Urinary bladder (tissue), 4 donors: ENCODE measurements around the gene CACNA1D. TPM values are rescaled to one million over a fixed set of nuclear protein-coding genes. Genes with fewer than 3 reads are reported as not detected.

Experiments used
- DNase-seq: peaks from one replicate; pipeline ENCODE4 v3.0.0-alpha.2; 2015; ENCODE audit errors: extremely low spot score
- H3K27ac ChIP-seq: one replicate; pipeline ENCODE4 v1.5.1; 2013; ENCODE audit warnings: low read depth, mild to moderate bottlenecking, moderate library complexity
- H3K36me3 ChIP-seq: one replicate; pipeline ENCODE4 v1.6.1; 2013; ENCODE audit warnings: mild to moderate bottlenecking, moderate library complexity; ENCODE audit not compliant: insufficient read depth
- H3K4me1 ChIP-seq: one replicate; pipeline ENCODE4 v1.6.1; 2013; ENCODE audit warnings: mild to moderate bottlenecking, moderate library complexity; ENCODE audit not compliant: insufficient read depth
- H3K4me3 ChIP-seq: one replicate; pipeline ENCODE4 v1.5.1; 2013; ENCODE audit warnings: low read depth, low read length
- WGBS: extraction: QIAGEN DNeasy Blood & Tissue Kit; methylation state at CpG from one replicate; pipeline ENCODE4 v1.1.7; 2013; 5-methylcytosine and 5-hydroxymethylcytosine counted together
- polyA plus RNA-seq: library from polyadenylated mRNA; stranded (reverse); fragments of 200-250 nt; gene quantifications from one replicate; pipeline ENCODE4 v1.2.3, GENCODE V29; 2013
- total RNA-seq: library from RNA; depleted of rRNA; stranded (reverse); fragments of >200 nt; gene quantifications from one replicate; pipeline ENCODE4 v1.2.3, GENCODE V29; 2014
- donor health status: healthy with polysubstance abuse.
- donor health status: healthy.

CACNA1D gene
- total and polyA plus RNA-seq, 2 donors, result 1.6 to 23.5 TPM

DNA sequence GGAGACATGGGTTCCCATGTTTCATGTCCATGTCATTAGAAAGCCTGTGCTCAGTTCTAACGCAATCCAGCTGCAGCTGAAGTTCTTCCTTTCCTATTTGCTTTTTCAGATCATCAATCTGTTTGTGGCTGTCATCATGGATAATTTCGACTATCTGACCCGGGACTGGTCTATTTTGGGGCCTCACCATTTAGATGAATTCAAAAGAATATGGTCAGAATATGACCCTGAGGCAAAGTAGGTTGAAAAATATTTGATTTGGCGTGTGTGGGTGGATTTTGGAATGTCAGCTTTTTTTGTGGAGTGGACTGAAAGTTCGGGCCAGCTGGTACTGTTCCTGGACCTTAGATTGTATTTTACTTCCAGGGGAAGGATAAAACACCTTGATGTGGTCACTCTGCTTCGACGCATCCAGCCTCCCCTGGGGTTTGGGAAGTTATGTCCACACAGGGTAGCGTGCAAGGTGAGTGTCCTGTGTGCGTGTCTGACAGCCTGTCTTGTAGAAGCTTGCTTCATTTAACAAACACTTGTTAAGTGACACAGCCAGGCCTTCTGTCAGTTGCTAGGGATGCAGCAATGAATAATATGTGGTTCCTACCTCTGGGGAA lies 282.2 kb downstream of the CACNA1D start:
- H3K4me3 ChIP-seq, result no peak overlapping the region
- WGBS, result 74% methylated on average over 9 of the region's 9 CpGs
- DNase-seq, result no peak
- no peaks in the 10 kb centered on the region for H3K36me3 ChIP-seq
- no peaks in the 10 kb centered on the region for H3K4me1 ChIP-seq
- H3K27ac ChIP-seq, result no peak overlapping the region

DNA sequence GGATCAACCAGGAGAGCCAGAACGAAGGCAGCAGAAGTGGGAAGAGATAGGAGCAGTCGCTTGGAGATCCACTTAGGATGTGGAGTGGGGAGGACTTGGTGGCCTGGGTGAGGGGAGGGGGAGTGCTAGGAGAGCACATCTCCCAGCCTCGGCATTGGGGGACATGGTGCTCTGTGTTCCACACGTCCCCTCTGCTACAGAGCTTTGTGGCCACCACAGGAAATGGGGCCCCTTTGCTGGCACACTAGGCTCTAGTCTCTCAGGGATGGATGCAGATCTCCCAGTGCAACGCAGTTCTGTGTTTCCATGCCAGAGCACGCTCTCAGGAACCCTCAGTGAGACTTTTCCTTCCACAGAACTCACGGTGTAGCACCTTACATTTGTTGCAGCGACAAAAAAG lies 283.1 kb downstream of the CACNA1D start:
- no peak overlapping the region for H3K27ac ChIP-seq
- H3K4me3 ChIP-seq, result no peak overlapping the region
- no peaks in the 10 kb centered on the region for H3K4me1 ChIP-seq
- no peak for DNase-seq
- no peaks in the 10 kb centered on the region for H3K36me3 ChIP-seq
- WGBS, result 93% methylated on average over 8 of the region's 8 CpGs

DNA sequence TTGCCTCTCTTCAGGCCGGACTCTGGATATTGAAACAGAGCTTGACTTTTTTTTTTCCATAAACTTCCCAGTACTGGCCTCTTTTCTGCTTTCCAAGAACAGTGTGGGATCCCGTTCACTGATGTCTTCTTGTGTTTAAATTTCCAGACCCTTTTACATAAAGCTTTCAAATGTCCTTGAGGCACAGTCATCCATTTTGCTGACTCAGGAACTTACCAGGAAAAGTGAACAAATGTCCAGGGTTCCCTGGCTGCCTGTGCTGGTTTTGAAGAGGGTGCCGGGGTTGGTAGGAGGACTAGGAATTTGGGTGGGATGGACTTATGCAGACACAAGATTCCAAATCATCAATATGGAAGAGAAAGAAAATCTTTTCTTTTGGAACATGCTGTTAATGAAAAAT lies 283.7 kb downstream of the CACNA1D start:
- Histone ChIP-seq H3K27ac (no peak overlapping the region), H3K4me1 (no peaks in the 10 kb centered on the region), H3K36me3 (no peaks in the 10 kb centered on the region), H3K4me3 (no peak overlapping the region)
- 92% methylated on average over 3 of the region's 3 CpGs for WGBS
- DNase-seq, result no peak

DNA sequence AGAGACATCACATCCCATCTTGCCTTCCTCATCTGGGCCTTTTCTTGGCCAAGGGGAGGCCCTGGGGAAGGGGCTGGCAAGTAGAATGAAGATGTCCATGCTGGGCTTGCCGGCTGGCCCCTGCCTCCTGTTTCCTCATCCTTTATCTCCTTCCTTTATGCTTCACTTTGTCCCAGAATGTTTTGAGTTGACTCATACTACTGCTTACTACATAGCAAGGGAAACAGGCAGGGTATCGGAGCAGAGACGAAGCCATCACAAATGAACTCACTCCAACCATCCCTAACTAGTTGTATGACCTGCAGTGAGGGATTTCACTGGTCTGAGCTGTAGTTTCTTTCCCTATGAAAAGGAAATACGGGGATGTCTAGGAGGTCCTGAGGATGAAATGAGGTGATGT lies 285.8 kb downstream of the CACNA1D start:
- Histone ChIP-seq H3K36me3 (no peaks in the 10 kb centered on the region), H3K4me3 (no peak overlapping the region), H3K27ac (no peak overlapping the region), H3K4me1 (no peaks in the 10 kb centered on the region)
- 83% methylated on average over 4 of the region's 4 CpGs for WGBS
- DNase-seq, result no peak

DNA sequence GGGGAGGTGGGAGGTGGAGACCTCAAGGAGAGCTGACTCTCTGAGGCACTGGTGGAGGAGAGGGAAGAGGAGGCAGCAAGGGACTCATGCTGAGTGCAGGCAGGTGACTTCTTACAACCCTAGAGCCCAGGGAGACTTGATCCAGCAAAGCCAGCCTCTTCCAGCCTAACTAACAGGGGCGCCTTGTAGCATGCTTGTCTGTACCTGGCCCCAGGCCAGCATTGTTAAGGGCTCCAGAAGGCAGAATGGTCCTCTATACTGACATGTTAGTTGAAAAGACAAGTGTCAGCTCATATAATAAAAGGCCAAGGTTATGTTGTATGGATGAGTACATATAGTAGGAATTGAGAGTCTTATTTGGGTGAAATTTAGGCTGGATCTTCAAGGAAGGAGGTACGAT lies 286.4 kb downstream of the CACNA1D start:
- H3K27ac ChIP-seq, result no peak overlapping the region
- H3K36me3 ChIP-seq, result no peaks in the 10 kb centered on the region
- no peak for DNase-seq
- WGBS, result 88% methylated on average over 2 of the region's 2 CpGs
- no peaks in the 10 kb centered on the region for H3K4me1 ChIP-seq
- H3K4me3 ChIP-seq, result no peak overlapping the region

DNA sequence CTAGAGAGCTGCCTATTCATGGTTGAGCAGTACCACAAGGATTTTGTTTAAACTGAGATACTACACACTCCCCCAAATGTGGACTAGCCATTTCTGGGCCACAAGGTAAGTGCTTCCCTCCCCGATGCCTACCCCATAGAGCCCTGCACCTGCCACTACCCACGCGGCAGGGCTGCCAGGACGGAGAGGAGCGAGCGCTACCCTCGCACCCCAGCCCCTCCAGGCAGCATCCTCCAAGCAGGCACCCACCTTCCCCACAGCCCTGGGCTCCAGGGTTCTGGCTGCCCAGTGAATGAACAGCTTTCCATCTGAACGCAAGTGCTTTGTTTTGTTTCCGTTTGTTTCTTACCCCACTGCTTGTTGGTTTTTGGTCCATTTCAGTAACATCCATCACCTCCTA lies 292.6 kb downstream of the CACNA1D start:
- 82% methylated on average over 9 of the region's 9 CpGs for WGBS

DNA sequence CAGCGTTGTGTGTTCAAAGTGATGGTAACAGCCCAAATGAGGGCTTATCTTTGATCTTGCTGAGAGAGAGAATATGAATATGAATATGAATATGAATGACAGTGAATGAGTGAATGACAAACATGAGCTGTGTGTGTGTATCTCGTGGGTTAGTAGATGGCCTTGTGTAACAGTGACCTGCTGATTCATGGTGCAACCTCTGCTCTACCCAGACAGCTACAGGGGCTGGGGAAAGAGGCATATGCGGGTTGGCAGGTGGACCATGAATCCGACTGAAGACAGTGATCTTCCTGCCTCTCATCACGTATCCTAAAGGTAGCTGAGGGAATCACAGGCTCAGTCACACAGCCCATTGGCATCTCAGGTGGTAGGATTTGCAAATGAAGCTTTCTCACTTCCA lies 293.6 kb downstream of the CACNA1D start:
- Histone ChIP-seq H3K4me1 (no peaks in the 10 kb centered on the region), H3K36me3 (no peaks in the 10 kb centered on the region), H3K4me3 (no peak overlapping the region), H3K27ac (no peak overlapping the region)
- DNase-seq, result no peak
- 73% methylated on average over 5 of the region's 5 CpGs for WGBS

More for the DNA sequence above, 292.6 kb downstream of the CACNA1D start:
- Histone ChIP-seq H3K4me3 (no peak overlapping the region), H3K36me3 (no peaks in the 10 kb centered on the region), H3K27ac (no peak overlapping the region), H3K4me1 (no peaks in the 10 kb centered on the region)
- no peak for DNase-seq

DNA sequence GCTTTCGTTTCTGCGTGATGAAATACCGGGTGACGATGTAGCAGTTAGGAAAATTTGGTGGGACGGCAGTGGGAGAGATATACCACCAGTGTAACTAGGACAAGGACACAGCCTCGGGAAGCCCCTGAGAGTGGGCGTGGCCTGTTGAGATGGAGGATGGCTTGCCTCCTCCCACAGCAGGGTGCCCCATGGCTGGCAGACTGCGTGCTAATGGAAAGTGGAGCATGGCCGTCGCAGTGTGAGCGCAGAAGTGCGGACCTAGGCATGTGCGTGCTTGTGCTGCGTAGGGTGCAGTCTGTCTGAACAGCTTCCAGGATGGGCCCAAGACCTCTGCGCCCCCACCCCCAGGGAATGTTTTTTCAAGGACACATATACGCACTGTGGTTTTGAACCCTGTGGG lies 295.0 kb downstream of the CACNA1D start:
- H3K36me3 ChIP-seq, result no peaks in the 10 kb centered on the region
- WGBS, result 90% methylated on average over 16 of the region's 16 CpGs
- H3K27ac ChIP-seq, result no peak overlapping the region
- no peak for DNase-seq
- H3K4me1 ChIP-seq, result no peaks in the 10 kb centered on the region
- no peak overlapping the region for H3K4me3 ChIP-seq

DNA sequence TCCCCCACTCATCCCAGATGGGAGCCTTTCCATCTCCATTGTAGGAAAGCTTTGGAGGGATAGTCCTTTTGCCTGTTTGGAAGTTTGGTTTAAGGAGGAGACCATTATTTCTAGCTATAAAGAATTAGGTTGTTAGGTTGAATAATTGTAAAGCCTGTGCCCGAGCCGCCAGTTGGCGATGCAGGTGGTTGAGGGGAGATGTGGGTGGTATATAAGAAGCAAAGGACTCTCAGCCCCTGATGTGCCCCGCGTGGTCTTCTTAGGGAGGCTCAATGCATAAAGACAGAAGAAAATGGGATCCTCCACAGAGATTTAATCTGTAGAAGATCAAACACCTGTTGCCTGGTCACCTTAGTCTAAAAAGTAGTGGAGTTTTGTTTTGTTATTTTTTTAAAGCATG lies 296.1 kb downstream of the CACNA1D start:
- Histone ChIP-seq H3K4me1 (no peaks in the 10 kb centered on the region), H3K4me3 (no peak overlapping the region), H3K36me3 (no peaks in the 10 kb centered on the region), H3K27ac (no peak overlapping the region)
- DNase-seq, result no peak
- 96% methylated on average over 5 of the region's 5 CpGs for WGBS

DNA sequence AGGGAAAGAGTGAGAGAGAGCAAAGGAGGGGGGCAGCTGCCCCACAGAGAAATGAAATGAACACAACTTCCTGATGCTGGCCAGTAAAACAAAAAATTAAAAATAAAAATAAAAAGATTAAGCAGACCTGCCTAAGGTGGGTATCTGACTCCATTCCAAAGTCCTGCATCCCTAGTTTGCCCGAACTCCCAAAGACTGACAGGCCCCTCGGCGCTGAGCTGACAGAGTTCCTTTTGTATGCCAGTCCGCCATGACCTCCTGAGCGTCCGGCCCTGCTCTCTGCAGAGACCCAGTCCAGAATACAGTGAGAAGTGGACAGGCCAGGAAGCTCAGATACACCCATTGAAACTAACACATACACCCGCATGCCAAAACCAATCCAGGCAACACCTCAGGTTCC lies 296.9 kb downstream of the CACNA1D start:
- Histone ChIP-seq H3K4me1 (no peaks in the 10 kb centered on the region), H3K4me3 (no peak overlapping the region), H3K27ac (no peak overlapping the region), H3K36me3 (no peaks in the 10 kb centered on the region)
- no peak for DNase-seq
- whole genome bisulfite sequencing, result 85% methylated on average over 7 of the region's 7 CpGs

DNA sequence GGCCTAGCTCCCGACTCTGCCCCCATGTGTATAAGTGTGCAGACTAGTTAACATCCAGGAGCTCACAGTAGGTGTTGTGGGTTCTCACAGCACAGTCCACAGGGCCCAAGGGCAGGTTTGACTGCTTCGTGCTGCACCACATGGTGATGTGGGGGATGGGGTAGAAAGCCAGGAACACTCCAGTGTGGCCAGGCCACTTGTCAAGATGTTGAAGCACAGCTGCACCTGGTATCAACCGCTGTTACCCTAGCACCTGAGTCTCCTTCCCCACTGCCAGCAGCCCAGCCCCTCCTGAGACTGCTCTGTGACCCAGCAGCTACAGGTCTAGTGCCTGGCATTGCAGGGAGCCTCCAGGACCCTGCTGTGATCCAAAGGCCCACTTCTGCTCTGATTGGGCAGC lies 298.5 kb downstream of the CACNA1D start:
- no peak for DNase-seq
- H3K4me3 ChIP-seq, result no peak overlapping the region
- no peaks in the 10 kb centered on the region for H3K4me1 ChIP-seq
- no peak overlapping the region for H3K27ac ChIP-seq
- WGBS, result 91% methylated on average over 3 of the region's 3 CpGs
- H3K36me3 ChIP-seq, result no peaks in the 10 kb centered on the region

DNA sequence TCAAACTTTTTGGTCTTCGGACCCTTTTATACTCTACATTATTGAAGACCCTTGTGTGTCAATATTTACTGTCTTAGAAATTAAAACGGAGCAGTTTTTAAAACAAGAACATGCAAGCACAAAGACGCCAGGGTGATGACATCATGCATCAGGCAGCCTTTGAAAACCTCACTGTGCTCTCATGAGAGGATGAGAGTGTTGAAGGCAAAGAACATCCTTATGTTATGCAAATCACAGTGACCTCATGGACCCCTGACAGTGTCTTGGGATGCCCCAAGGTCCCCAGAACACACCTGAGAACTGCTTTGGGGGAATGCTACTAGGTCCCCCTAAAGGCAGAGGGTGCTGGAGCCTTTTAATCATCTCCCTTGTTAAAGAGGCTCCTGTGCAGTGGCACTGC lies 300.2 kb downstream of the CACNA1D start:
- 59% methylated on average over 3 of the region's 3 CpGs for WGBS
- Histone ChIP-seq H3K4me1 (no peaks in the 10 kb centered on the region), H3K4me3 (no peak overlapping the region), H3K27ac (no peak overlapping the region), H3K36me3 (no peaks in the 10 kb centered on the region)
- no peak for DNase-seq

DNA sequence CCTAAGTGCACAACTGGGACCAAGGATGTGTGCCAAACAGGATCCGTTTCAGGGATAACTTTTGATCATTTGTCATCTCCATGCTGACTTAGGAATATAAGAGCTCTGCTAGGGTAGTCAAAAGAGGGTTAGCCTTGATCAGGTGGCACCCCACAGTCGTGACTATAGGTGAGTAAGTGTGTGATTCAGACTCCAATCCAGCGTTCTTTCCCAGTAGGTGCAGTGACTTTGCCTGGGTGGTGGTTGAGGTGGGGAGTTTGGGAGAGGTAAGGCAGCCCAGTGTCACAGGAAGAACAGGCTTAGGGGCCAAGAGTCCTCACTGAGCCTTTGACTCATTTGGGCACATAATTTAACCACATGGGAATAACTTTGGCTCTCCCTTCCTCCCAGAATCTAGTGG lies 300.8 kb downstream of the CACNA1D start:
- H3K36me3 ChIP-seq, result no peaks in the 10 kb centered on the region
- WGBS, result 72% methylated on average over 3 of the region's 3 CpGs
- no peak overlapping the region for H3K4me3 ChIP-seq
- no peak for DNase-seq
- no peak overlapping the region for H3K27ac ChIP-seq
- H3K4me1 ChIP-seq, result no peaks in the 10 kb centered on the region

DNA sequence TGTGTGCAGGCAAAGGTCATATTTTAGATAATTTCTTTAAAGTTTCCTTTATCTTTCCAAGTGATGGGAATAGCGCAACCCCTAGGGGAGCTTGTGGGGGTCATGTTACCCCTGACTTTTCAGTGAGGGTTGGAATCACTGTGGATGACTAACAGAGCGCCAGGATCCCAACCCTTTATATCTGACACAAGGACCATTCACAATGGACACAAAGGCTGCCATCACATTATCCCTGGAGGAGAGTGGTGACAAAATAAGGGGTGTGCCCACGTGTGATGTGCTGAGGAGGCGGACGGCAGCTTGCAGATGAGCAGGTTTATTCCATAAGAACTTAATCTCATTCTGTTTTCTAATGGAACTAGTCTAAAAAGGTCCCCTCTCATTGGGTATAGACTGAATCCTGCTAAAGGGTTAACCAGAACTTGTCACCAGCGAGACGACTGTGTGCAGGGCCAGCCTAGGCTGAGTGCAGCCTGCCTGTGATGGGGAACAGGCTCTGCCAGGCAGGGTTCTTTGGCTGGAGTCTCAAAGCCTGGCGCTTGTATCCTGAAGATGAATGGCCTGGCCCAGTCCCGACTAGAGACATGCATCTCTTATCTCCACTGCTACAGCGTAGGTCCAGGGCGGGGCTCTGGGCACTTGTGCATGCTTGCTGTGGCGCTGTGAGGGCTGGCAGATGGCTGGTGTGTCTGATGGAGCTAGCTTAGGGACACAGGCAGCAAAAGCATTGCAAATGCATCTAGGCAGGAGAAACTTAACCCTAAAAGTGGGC lies 301.6 kb downstream of the CACNA1D start:
- Histone ChIP-seq H3K36me3 (no peaks in the 10 kb centered on the region), H3K4me1 (no peaks in the 10 kb centered on the region), H3K4me3 (no peak overlapping the region), H3K27ac (no peak overlapping the region)
- no peak for DNase-seq
- 43% methylated on average over 12 of the region's 12 CpGs for WGBS
